GM12878 (cell line): ENCODE data around the gene TUBA1B. TPM values are rescaled to one million over a fixed set of nuclear protein-coding genes. Genes with fewer than 3 reads are reported as not detected.

ENCODE experiments used
- ASH2L ChIP-seq: fragments of 300-600, 200-600 bp; sonication (generic); IDR thresholded peaks from 2 replicates; pipeline ENCODE4 v1.6.1; 2017; ENCODE audit warnings: low read depth, mild to moderate bottlenecking, borderline replicate concordance
- JUNB ChIP-seq: IDR thresholded peaks from 2 replicates; pipeline ENCODE4 v1.6.1; 2016; ENCODE audit warnings: antibody characterized with exemption, mild to moderate bottlenecking
- MTA3 ChIP-seq: IDR thresholded peaks from 2 replicates; pipeline ENCODE4 v1.6.1; 2012; ENCODE audit warnings: low read length, inconsistent platforms, borderline replicate concordance
- MXI1 ChIP-seq: fragments of 150-350 bp; IDR thresholded peaks from 2 replicates; pipeline ENCODE4 v1.6.1; 2011; ENCODE audit warnings: low read depth, mild to moderate bottlenecking, inconsistent platforms, low read length, improper control_type of control experiment
- NFYA ChIP-seq: IDR thresholded peaks from 2 replicates; pipeline ENCODE4 v1.6.1; 2011; ENCODE audit warnings: low read depth, mild to moderate bottlenecking, low read length, improper control_type of control experiment, borderline replicate concordance
- NR2F1 ChIP-seq: fragments of 450-650 bp; conservative IDR thresholded peaks from 2 replicates; pipeline ENCODE4 v1.6.1; 2017; ENCODE audit warnings: mild to moderate bottlenecking
- POLR2AphosphoS5 ChIP-seq: IDR thresholded peaks from 2 replicates; pipeline ENCODE4 v1.6.1; 2011; ENCODE audit warnings: mild to moderate bottlenecking, low read length, inconsistent platforms
- SIN3A ChIP-seq: IDR thresholded peaks from 2 replicates; pipeline ENCODE4 v1.6.1; 2012; ENCODE audit warnings: low read depth, low read length, improper control_type of control experiment
- polyA plus RNA-seq, 11 experiments: library from polyadenylated mRNA; depleted of rRNA in 4 of 11; unstranded in 6 of 11; stranded (reverse) in 5 of 11; fragments of >200 nt; fragmentation: Nextera tagmentation in 4 of 11; fragmentation: Illumina TruSeq in 1 of 11; extraction: Ambion mirVana in 4 of 11; extraction: Trizol in 1 of 11; gene quantifications; 1 replicate in 1 of 11; 2 replicates in 10 of 11; pipeline versions ENCODE4 v1.2.1 to v1.2.3, GENCODE V29; 2011 to 2016; ENCODE audit warnings: inconsistent platforms in 2 of 11, missing spikeins in 2 of 11, low read depth in 1 of 11
- total RNA-seq, 4 experiments: library from RNA; depleted of rRNA in 3 of 4; stranded (reverse); fragments of >200 nt in 3 of 4; fragmentation: Illumina TruSeq in 1 of 4; extraction: Trizol in 1 of 4; gene quantifications; 2 replicates each; pipeline versions ENCODE4 v1.2.1 to v1.2.3, GENCODE V29; 2013 to 2021
- TF ChIP-seq, protein P1 (sequence below): IDR thresholded peaks from 2 replicates; pipeline ENCODE4 v1.6.1; 2012; ENCODE audit warnings: low read depth, low read length, improper control_type of control experiment
- TF ChIP-seq, protein P2 (sequence below): fragments of 150-350 bp; IDR thresholded peaks from 2 replicates; pipeline ENCODE4 v1.6.1; 2014; ENCODE audit warnings: mild to moderate bottlenecking, low read depth, low read length

The TUBA1B gene
- total and polyA plus RNA-seq, 10 of the 15 experiments (the other 5 are each of a cell fraction or from before 2014, with no cell fraction given): 2,328 to 4,712 (median 3,552) TPM

DNA sequence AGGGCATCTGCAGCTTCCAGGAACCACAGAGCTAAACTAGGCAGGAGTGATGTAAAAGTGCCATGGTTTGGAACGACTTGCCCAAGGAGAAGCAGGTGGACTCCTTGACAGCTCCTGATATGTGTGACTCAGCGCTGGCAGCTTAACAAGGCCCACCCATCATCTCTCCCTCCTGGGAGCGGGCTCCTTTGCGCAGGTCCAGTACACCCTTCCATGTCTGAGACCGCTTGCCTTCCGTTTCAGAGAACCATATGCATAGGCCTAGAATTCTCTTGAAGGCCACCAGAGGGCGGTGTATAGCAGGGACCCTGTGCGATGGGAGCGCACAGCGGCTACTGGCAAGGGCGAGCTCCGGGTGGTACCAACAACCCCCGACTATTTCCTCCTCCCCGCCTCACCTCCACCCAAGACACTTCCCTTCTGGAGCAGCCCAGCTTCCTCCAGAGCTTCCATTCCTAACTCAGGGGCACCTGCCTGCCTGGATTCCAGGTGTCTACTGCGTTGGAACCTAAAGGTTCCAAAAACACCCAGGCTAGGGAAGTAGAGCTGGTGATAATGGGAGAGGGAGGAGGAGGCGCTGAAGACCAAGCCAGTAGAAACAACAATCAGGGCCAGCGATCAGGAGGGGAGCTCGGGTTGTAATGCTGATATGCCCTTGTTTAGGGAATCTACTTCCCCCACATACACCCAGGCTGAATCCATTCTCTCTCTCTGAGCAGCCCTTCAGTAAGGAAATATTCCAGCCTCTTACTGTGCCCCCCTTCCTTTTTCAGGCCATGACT lies 42.9 kb downstream of the TUBA1B start (continued):
- TF ChIP-seq NR2F1: no peak
- TF ChIP-seq, protein P1, sequence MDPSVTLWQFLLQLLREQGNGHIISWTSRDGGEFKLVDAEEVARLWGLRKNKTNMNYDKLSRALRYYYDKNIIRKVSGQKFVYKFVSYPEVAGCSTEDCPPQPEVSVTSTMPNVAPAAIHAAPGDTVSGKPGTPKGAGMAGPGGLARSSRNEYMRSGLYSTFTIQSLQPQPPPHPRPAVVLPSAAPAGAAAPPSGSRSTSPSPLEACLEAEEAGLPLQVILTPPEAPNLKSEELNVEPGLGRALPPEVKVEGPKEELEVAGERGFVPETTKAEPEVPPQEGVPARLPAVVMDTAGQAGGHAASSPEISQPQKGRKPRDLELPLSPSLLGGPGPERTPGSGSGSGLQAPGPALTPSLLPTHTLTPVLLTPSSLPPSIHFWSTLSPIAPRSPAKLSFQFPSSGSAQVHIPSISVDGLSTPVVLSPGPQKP: no peak
- TF ChIP-seq MTA3: no peak
- no peak for TF ChIP-seq MXI1
- TF ChIP-seq JUNB: no peak
- no peak for TF ChIP-seq ASH2L
- TF ChIP-seq POLR2AphosphoS5: no peak
- no peak for TF ChIP-seq NFYA
- TF ChIP-seq SIN3A: no peak
- TF ChIP-seq, protein P2, sequence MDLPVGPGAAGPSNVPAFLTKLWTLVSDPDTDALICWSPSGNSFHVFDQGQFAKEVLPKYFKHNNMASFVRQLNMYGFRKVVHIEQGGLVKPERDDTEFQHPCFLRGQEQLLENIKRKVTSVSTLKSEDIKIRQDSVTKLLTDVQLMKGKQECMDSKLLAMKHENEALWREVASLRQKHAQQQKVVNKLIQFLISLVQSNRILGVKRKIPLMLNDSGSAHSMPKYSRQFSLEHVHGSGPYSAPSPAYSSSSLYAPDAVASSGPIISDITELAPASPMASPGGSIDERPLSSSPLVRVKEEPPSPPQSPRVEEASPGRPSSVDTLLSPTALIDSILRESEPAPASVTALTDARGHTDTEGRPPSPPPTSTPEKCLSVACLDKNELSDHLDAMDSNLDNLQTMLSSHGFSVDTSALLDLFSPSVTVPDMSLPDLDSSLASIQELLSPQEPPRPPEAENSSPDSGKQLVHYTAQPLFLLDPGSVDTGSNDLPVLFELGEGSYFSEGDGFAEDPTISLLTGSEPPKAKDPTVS: no peak
